ENCODE data around the gene MED13L.

The MED13L gene

DNA sequence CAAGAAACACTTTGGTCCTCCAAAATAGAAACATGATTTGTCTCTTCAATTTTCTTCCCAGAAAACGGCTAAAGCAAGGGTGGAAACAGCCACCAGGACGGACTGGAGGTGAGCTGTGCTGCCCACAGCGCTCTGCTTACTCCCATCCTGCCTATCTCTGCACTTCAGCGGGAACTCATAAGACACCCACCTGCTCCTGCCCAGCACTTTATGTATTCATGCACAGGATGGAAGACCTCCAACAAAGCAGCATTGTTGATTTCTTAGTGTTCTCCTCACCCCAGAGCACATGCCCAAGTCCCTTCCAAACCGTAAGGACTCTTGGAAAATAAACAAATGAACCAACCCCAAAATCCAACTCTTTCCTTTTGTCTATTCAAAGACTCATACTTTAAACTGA is 277.2 kb downstream of the MED13L start:
- Histone ChIP-seq H4K5ac (ENCODE audit: low read length) (no peak overlapping the region), H3K4me2 (ENCODE audit: low read length) (no peak overlapping the region), H2BK5ac (ENCODE audit: low read length) (no peak overlapping the region), H2BK15ac (replicated peaks; ENCODE audit: low read depth) (no peak overlapping the region), H3K27me3 (ENCODE audit: insufficient read depth, low read length, poor library complexity) (no peaks in the 10 kb centered on the region), H4K8ac (ENCODE audit: low read depth, low read length) (no peak overlapping the region), H3K79me2 (ENCODE audit: control insufficient read depth, insufficient read depth, low read length) (no peaks in the 10 kb centered on the region), H3K9ac (ENCODE audit: low read length) (no peak overlapping the region), H3K4me1 (ENCODE audit: control insufficient read depth, low read depth, low read length) (no peaks in the 10 kb centered on the region), H3K4ac (ENCODE audit: low read depth, low read length) (no peak overlapping the region), H3K27ac (ENCODE audit: low read depth, low read length) (no peak overlapping the region), H3K36me3 (ENCODE audit: control insufficient read depth, insufficient read depth, low read length) (peaks cover 2% of the 10 kb centered on the region), H3K23ac (ENCODE audit: low read length) (no peak overlapping the region), H3K79me1 (ENCODE audit: low read length) (peaks cover 1% of the 10 kb centered on the region), H2BK120ac (ENCODE audit: low read depth, low read length) (no peak overlapping the region), H3K18ac (ENCODE audit: low read length) (no peak overlapping the region), H3K56ac (ENCODE audit: low read length) (no peak overlapping the region), H2AK5ac (ENCODE audit: low read length) (no peak overlapping the region), H3K4me3 (ENCODE audit: low read length) (no peak overlapping the region)
- DNase-seq = no peak
- no CpG with 5 or more reads among the region's 5 CpGs for WGBS (ENCODE audit: extremely low coverage, insufficient coverage, low lambda C conversion rate)

DNA sequence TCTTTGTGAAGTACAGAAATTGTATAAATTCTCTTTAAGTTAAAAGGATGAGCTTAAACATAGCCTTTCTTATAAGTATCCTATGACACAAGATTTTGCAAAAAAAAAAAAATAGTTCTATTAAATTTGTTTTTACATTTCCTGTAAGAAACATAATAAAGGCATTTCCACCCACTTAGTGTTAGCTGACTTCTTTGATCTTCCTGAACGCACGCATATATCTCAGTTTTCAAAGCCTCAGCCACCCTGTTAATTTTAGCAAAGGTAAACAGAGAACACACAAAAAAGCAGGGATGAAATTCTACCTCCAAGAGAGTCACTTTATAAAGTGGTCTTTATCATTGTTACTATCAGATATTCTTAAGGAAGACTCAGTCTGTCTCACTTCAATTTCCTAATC is 277.9 kb downstream of the MED13L start:
- H3K79me1 ChIP-seq (ENCODE audit: low read length) = peaks cover 1% of the 10 kb centered on the region
- no CpG with 5 or more reads among the region's 2 CpGs for WGBS (ENCODE audit: extremely low coverage, insufficient coverage, low lambda C conversion rate)
- peaks cover 2% of the 10 kb centered on the region for H3K36me3 ChIP-seq (ENCODE audit: control insufficient read depth, insufficient read depth, low read length)
- no peak overlapping the region for H3K9ac ChIP-seq (ENCODE audit: low read length)
- H4K8ac ChIP-seq (ENCODE audit: low read depth, low read length) = no peak overlapping the region
- H4K5ac ChIP-seq (ENCODE audit: low read length) = no peak overlapping the region
- no peak overlapping the region for H2AK5ac ChIP-seq (ENCODE audit: low read length)
- H2BK5ac ChIP-seq (ENCODE audit: low read length) = no peak overlapping the region
- H3K4me3 ChIP-seq (ENCODE audit: low read length) = no peak overlapping the region
- H2BK15ac ChIP-seq (replicated peaks; ENCODE audit: low read depth) = no peak overlapping the region
- no peak overlapping the region for H2BK120ac ChIP-seq (ENCODE audit: low read depth, low read length)
- no peaks in the 10 kb centered on the region for H3K79me2 ChIP-seq (ENCODE audit: control insufficient read depth, insufficient read depth, low read length)
- no peak overlapping the region for H3K27ac ChIP-seq (ENCODE audit: low read depth, low read length)
- no peak overlapping the region for H3K18ac ChIP-seq (ENCODE audit: low read length)
- no peak for DNase-seq
- H3K56ac ChIP-seq (ENCODE audit: low read length) = no peak overlapping the region
- no peaks in the 10 kb centered on the region for H3K27me3 ChIP-seq (ENCODE audit: insufficient read depth, low read length, poor library complexity)
- H3K4ac ChIP-seq (ENCODE audit: low read depth, low read length) = no peak overlapping the region
- no peaks in the 10 kb centered on the region for H3K4me1 ChIP-seq (ENCODE audit: control insufficient read depth, low read depth, low read length)
- H3K23ac ChIP-seq (ENCODE audit: low read length) = no peak overlapping the region
- H3K4me2 ChIP-seq (ENCODE audit: low read length) = no peak overlapping the region

DNA sequence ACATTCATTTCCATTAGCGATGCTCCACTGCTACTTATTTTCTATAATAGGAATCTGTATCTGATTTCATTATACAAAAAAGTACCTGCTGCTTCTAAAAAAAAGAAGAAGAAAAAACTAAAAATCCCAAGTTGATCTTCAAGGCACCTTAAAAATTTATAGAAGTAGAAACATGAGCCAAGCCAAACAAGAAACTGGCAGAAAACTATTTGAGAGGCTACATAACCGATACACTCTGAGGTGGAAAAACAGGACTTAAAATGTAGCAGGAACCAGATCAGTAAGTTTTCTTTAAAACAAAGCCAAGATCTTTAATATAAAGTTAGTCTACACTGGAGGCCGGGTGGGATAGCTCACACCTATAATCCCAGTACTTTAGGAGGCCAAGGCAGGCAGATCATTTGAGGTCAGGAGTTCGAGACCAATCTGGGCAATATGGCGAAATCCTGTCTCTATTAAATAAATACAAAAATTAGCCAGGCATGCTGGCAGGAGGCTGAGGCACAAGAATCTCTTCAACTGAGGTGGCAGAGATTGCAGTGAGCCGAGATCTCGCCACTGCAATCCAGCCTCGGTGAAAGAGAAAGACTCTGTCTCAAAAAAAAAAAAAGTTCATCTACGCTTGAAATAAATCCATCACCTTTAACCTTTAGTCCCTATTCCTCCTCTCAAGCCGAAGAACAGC is 278.6 kb downstream of the MED13L start:
- Histone ChIP-seq H3K4me3 (ENCODE audit: low read length) (no peak overlapping the region), H3K4me1 (ENCODE audit: control insufficient read depth, low read depth, low read length) (no peaks in the 10 kb centered on the region), H2BK5ac (ENCODE audit: low read length) (no peak overlapping the region), H3K79me2 (ENCODE audit: control insufficient read depth, insufficient read depth, low read length) (no peaks in the 10 kb centered on the region), H3K4me2 (ENCODE audit: low read length) (no peak overlapping the region), H2AK5ac (ENCODE audit: low read length) (no peak overlapping the region), H4K5ac (ENCODE audit: low read length) (no peak overlapping the region), H3K9ac (ENCODE audit: low read length) (no peak overlapping the region), H3K79me1 (ENCODE audit: low read length) (no peaks in the 10 kb centered on the region), H3K36me3 (ENCODE audit: control insufficient read depth, insufficient read depth, low read length) (peaks cover 2% of the 10 kb centered on the region), H3K27ac (ENCODE audit: low read depth, low read length) (no peak overlapping the region), H3K56ac (ENCODE audit: low read length) (no peak overlapping the region), H4K8ac (ENCODE audit: low read depth, low read length) (no peak overlapping the region), H3K4ac (ENCODE audit: low read depth, low read length) (no peak overlapping the region), H2BK120ac (ENCODE audit: low read depth, low read length) (no peak overlapping the region), H3K23ac (ENCODE audit: low read length) (no peak overlapping the region), H3K18ac (ENCODE audit: low read length) (no peak overlapping the region), H2BK15ac (replicated peaks; ENCODE audit: low read depth) (no peak overlapping the region), H3K27me3 (ENCODE audit: insufficient read depth, low read length, poor library complexity) (no peaks in the 10 kb centered on the region)
- no CpG with 5 or more reads among the region's 10 CpGs for WGBS (ENCODE audit: extremely low coverage, insufficient coverage, low lambda C conversion rate)
- no peak for DNase-seq

DNA sequence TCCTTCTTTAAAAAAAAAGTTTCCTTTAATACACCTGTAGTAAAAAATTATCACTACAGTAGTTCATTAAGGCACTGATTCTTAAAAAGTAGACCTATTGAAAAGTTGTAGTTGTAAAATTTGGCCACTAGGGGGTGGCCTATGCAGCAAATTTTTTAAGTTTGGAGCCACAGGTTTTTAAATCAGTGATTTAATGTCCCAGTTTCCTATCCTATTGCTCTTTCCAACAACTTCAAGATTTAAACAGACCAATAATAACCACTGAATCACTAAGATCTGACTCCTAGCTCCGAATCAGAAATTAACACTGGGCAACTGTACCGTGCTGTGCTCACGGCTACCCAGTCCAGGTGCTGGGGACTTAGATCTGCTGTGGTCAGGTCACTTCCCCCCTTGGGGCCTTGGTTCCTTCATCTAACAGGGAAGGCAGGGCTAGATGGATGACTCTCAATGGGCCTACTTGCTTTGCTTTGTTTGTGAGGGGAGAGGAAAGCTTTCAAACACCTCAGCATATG is 279.3 kb downstream of the MED13L start:
- Histone ChIP-seq H3K79me1 (ENCODE audit: low read length) (no peaks in the 10 kb centered on the region), H3K4me2 (ENCODE audit: low read length) (no peak overlapping the region), H3K9ac (ENCODE audit: low read length) (peak overlapping the region; percentile 27), H3K56ac (ENCODE audit: low read length) (no peak overlapping the region), H4K5ac (ENCODE audit: low read length) (no peak overlapping the region), H3K27ac (ENCODE audit: low read depth, low read length) (no peak overlapping the region), H2BK15ac (replicated peaks; ENCODE audit: low read depth) (no peak overlapping the region), H3K18ac (ENCODE audit: low read length) (no peak overlapping the region), H3K4me3 (ENCODE audit: low read length) (no peak overlapping the region), H3K79me2 (ENCODE audit: control insufficient read depth, insufficient read depth, low read length) (no peaks in the 10 kb centered on the region), H3K36me3 (ENCODE audit: control insufficient read depth, insufficient read depth, low read length) (peaks cover 2% of the 10 kb centered on the region), H3K23ac (ENCODE audit: low read length) (no peak overlapping the region), H2AK5ac (ENCODE audit: low read length) (no peak overlapping the region), H2BK5ac (ENCODE audit: low read length) (no peak overlapping the region), H3K4me1 (ENCODE audit: control insufficient read depth, low read depth, low read length) (no peaks in the 10 kb centered on the region), H4K8ac (ENCODE audit: low read depth, low read length) (no peak overlapping the region), H3K27me3 (ENCODE audit: insufficient read depth, low read length, poor library complexity) (no peaks in the 10 kb centered on the region), H3K4ac (ENCODE audit: low read depth, low read length) (no peak overlapping the region), H2BK120ac (ENCODE audit: low read depth, low read length) (no peak overlapping the region)
- DNase-seq = peak; percentile 84
- no CpG with 5 or more reads among the region's 3 CpGs for WGBS (ENCODE audit: extremely low coverage, insufficient coverage, low lambda C conversion rate)

DNA sequence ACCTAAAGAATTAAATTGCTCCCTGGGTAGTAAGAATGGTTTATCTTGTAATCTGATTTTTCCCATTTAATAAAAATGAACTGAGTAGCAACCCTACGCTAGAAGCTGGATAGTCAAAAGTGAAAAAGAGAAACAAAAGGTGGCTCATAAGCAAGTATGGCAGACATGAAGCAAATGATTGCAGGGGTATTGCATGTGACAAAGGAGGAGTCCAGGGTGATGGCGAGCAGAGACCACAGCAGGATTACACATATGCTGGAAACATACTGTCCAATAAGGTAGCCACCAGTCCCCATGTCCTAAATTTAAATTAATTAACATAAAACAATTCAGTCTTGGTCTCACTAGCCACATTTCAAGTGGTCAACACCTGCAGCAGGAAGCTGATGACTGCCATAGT is 283.8 kb downstream of the MED13L start:
- WGBS (ENCODE audit: extremely low coverage, insufficient coverage, low lambda C conversion rate) = no CpG with 5 or more reads among the region's 2 CpGs
- Histone ChIP-seq H3K36me3 (ENCODE audit: control insufficient read depth, insufficient read depth, low read length) (peaks cover 7% of the 10 kb centered on the region), H3K4me3 (ENCODE audit: low read length) (no peak overlapping the region)

DNA sequence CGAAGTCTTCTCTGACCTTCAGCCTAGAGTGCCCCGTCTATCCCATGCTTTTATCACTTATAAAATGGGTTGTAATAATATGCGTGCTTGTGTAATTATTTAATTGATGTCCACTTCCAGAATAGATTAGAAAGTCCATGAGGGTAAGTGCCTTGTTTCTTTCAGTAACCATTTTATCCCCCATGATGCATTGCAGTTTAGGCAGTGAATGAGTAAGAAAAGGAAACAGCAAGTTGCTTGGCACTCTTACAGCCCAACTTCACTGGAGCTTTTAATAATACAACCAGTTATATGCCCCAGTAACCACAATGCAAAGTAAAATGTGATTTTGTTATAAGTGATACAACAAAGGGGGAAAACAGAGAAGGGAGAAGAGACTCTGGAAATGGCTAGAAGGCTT is 287.3 kb downstream of the MED13L start:
- H3K36me3 ChIP-seq (ENCODE audit: control insufficient read depth, insufficient read depth, low read length) = peaks cover 5% of the 10 kb centered on the region
- DNase-seq = no peak
- no peak overlapping the region for H2BK15ac ChIP-seq (replicated peaks; ENCODE audit: low read depth)
- H4K5ac ChIP-seq (ENCODE audit: low read length) = no peak overlapping the region
- H3K23ac ChIP-seq (ENCODE audit: low read length) = no peak overlapping the region
- H2BK120ac ChIP-seq (ENCODE audit: low read depth, low read length) = no peak overlapping the region
- H3K18ac ChIP-seq (ENCODE audit: low read length) = no peak overlapping the region
- peaks cover 12% of the 10 kb centered on the region for H3K4me1 ChIP-seq (ENCODE audit: control insufficient read depth, low read depth, low read length)
- no CpG with 5 or more reads among the region's 3 CpGs for WGBS (ENCODE audit: extremely low coverage, insufficient coverage, low lambda C conversion rate)
- H3K4ac ChIP-seq (ENCODE audit: low read depth, low read length) = no peak overlapping the region
- no peak overlapping the region for H3K4me2 ChIP-seq (ENCODE audit: low read length)
- H3K79me1 ChIP-seq (ENCODE audit: low read length) = peaks cover 9% of the 10 kb centered on the region
- H2AK5ac ChIP-seq (ENCODE audit: low read length) = no peak overlapping the region
- H3K4me3 ChIP-seq (ENCODE audit: low read length) = no peak overlapping the region
- no peak overlapping the region for H2BK5ac ChIP-seq (ENCODE audit: low read length)
- no peak overlapping the region for H3K27ac ChIP-seq (ENCODE audit: low read depth, low read length)
- H3K56ac ChIP-seq (ENCODE audit: low read length) = no peak overlapping the region
- H3K9ac ChIP-seq (ENCODE audit: low read length) = no peak overlapping the region
- H3K79me2 ChIP-seq (ENCODE audit: control insufficient read depth, insufficient read depth, low read length) = peaks cover 4% of the 10 kb centered on the region
- no peaks in the 10 kb centered on the region for H3K27me3 ChIP-seq (ENCODE audit: insufficient read depth, low read length, poor library complexity)
- H4K8ac ChIP-seq (ENCODE audit: low read depth, low read length) = no peak overlapping the region

More for the DNA sequence above, 283.8 kb downstream of the MED13L start:
- peaks cover 2% of the 10 kb centered on the region for H3K79me1 ChIP-seq (ENCODE audit: low read length)
- H3K56ac ChIP-seq (ENCODE audit: low read length) = no peak overlapping the region
- no peak overlapping the region for H2BK15ac ChIP-seq (replicated peaks; ENCODE audit: low read depth)
- no peak overlapping the region for H2BK120ac ChIP-seq (ENCODE audit: low read depth, low read length)
- no peak overlapping the region for H3K4ac ChIP-seq (ENCODE audit: low read depth, low read length)
- H3K9ac ChIP-seq (ENCODE audit: low read length) = no peak overlapping the region
- no peak for DNase-seq
- peaks cover 1% of the 10 kb centered on the region for H3K79me2 ChIP-seq (ENCODE audit: control insufficient read depth, insufficient read depth, low read length)
- H3K4me1 ChIP-seq (ENCODE audit: control insufficient read depth, low read depth, low read length) = peaks cover 8% of the 10 kb centered on the region
- H2BK5ac ChIP-seq (ENCODE audit: low read length) = no peak overlapping the region
- H3K4me2 ChIP-seq (ENCODE audit: low read length) = no peak overlapping the region
- H3K27me3 ChIP-seq (ENCODE audit: insufficient read depth, low read length, poor library complexity) = no peaks in the 10 kb centered on the region
- no peak overlapping the region for H3K18ac ChIP-seq (ENCODE audit: low read length)
- H3K27ac ChIP-seq (ENCODE audit: low read depth, low read length) = no peak overlapping the region
- no peak overlapping the region for H2AK5ac ChIP-seq (ENCODE audit: low read length)
- no peak overlapping the region for H4K8ac ChIP-seq (ENCODE audit: low read depth, low read length)
- no peak overlapping the region for H3K23ac ChIP-seq (ENCODE audit: low read length)
- no peak overlapping the region for H4K5ac ChIP-seq (ENCODE audit: low read length)
